ENCODE results near the gene GPR68.
"Not testable (repeated sequence)": the region's sequence is repeated elsewhere in the genome, so short reads cannot be mapped to it uniquely, and the experiment has no call there.

The GPR68 gene

DNA sequence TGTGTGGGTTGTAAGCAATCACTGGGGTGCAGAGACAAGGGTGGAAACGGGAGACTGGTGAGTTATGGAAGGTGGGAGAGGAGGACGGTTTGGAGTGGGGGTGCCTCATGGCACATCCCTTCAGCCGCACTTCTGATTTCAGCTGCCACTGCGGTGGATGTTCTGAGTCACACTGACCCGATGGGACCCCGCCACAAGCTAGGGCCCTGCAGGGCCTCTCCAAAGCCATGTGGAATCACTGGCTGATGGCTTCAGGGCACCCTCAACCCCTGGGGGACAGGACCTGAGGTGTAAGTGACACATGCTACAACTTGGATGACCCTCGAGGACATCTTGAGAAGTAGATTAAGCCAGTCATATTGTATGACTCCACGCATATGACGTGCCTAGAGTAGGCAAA is 53.7 kb downstream of the GPR68 start:
- DNase-seq (ENCODE audit: low read depth, low spot score) = no peak

DNA sequence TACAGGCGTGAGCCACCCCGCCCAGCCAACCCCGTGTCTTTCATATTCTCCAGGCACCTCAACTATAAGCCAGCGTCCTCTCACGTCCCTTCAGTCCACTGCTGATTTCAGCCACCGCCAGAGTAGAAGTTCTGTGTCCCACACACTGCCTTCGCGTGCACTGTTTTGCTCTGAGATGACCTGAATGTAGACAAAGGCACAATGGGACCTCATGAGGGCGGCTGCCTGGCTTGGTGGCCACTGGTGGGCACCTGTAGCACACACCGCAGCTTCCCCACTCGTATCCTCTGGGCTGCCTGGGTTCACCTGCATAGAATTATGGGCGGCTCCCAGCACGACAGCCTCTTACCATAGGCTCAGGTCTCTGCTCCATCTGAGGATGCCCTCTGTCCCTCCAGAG is 57.2 kb downstream of the GPR68 start:
- DNase-seq (ENCODE audit: low read depth, low spot score) = no peak

DNA sequence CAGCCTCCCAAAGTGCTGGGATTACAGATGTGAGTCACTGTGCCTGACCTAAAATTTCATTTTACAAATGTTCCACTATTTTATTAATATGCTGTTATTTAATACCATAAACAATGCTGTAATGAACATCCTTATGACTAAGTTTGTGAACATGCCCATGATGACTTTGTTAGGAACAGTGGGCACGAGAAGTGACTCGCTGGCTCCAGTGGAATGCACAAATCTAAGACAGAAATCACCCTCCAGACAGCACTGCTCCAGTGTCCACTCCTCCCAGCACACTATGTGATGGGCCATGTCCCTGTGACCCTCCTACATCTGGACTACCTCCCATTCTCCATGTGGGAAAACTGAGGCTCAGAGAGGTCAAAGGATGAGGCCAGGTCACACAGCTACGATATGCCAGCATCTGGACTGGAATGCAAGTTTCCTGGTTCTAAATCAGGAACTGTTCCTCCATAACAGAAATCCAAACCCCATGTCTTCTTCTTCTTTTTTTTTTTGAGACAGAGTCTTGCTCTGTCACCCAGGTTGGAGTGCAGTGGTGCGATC is 57.9 kb downstream of the GPR68 start:
- DNase-seq (ENCODE audit: low read depth, low spot score) = no peak

DNA sequence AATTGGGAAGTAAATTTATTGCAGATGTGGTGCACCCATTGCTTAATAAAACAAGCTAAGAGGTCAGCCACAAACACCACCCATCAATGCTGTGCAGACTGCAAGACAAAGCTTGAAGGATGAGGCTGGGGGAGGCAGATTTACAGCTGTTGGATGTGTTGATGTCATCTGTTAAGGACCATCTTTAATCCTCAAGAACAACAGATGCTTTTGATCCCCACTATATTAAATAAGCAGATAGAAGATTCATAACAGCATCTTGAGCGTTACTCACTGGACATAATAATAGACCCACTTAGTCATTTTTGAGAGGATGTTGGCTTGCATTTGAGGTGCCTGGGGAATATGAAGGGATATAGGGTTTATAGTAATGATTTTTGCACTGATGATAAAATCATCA is 58.8 kb downstream of the GPR68 start:
- DNase-seq (ENCODE audit: low read depth, low spot score) = no peak

DNA sequence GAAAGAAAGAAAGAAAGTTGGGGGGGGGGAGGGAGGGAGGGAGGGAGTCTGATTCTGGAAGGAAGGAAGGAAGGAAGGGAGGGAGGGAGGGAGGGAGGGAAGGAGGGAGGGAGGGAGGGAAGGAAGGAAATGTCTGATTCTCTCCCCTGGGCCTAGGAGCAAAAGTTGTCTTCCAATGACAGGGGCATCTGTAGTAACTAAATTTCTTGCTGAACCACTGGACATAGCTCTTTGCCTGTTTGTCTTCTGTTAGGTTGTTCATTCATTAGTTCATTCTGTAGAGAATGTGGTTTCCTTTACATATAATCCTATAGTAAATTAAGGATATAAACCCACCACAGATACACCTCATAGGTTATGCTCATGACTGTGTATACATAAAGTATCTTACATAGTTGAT is 59.9 kb downstream of the GPR68 start:
- no peak for DNase-seq (ENCODE audit: low read depth, low spot score)

DNA sequence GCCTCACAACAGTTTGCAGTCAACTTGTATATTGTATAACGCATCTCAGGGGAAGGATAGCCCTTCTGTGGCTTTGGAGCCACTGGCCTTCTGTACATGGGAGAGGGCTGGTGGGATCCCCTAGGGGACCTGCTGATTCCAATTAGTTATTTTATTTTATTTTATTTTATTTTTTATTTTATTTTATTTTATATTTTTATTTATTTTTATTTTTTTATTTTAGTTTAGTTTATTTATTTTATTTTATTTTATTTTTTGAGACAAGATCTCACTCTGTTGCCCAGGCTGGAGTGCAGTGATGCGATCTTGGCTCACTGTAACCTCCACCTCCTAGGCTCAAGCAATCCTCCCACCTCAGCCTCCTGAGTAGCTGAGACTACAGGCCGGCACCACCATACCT is 61.8 kb downstream of the GPR68 start:
- DNase-seq (ENCODE audit: low read depth, low spot score) = not testable (repeated sequence)

Measured in ELF-1 (cell line).